IPS-NIHi7 (cell line): Measurements from ENCODE around the gene CAMTA1.

ENCODE experiments used
- DNase-seq: peaks from one replicate; pipeline ENCODE4 v3.0.0; 2012; ENCODE audit warnings: mixed read lengths; ENCODE audit errors: extremely low spot score

The CAMTA1 gene

DNA sequence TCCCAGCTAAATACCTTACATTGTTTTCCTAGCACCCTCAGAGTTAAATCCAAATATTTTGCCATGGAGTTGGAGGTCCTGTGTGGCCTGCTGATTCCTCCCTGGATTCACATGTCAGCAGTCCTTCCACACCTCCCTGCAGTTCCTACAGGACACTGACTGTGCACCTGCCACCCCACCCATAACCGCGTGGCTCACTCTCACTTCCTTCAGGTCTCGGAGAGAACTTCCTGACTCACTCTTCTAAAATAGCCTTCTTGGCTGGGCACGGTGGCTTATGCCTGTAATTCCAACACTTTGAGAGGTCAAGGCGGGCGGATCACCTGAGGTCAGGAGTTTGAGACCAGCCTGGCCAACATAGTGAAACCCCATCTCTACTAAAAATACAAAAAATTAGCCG is 8.4 kb upstream of the CAMTA1 start:
- DNase-seq = no peak

DNA sequence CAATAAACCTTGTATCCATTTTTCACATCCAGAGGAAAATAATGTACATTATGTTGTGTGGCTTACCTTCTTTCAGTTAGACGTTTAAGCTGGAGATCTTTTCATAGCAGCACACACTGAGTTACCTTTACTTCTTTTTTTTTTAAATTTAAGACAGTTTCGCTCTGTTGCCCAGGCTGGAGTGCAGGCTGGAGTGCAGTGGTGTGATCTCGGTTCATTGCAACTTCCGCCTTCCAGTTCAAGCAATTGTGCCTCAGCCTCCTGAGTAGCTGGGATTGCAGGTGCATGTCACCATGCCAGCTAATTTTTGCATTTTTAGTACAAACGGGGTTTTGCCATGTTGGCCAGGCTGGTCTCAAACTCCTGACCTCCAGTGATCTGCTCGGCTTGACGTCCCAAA is 7.4 kb upstream of the CAMTA1 start:
- no peak for DNase-seq

- DNase-seq = no peak
These were observed 6.0 kb upstream of the CAMTA1 start for GRCh38 chr1:6779089-6779805.

DNA sequence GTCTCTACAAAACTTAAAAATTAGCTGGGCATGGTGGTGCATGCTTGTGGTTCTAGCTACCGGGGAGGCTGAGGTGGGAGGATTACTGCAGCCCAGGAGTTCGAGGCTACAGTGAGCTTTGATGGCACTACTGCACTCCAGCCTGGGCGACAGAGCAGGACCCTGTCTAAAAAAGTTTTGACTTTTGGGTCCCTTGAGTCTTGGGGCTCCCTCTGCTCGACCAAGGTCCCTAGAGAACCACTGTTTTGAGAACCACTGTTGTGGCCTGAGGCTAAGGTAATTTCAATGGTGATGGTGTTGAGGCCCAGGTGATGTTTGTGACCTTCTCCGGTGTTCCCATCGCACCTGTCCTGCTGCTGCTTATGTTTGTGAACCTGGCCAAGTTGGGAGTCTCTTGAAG is 3.1 kb upstream of the CAMTA1 start:
- no peak for DNase-seq

GRCh38 chr1:6783221-6783620 is 2.0 kb upstream of the CAMTA1 start:
- no peak for DNase-seq

GRCh38 chr1:6783936-6784559 is 1.2 kb upstream of the CAMTA1 start:
- no peak for DNase-seq

DNA sequence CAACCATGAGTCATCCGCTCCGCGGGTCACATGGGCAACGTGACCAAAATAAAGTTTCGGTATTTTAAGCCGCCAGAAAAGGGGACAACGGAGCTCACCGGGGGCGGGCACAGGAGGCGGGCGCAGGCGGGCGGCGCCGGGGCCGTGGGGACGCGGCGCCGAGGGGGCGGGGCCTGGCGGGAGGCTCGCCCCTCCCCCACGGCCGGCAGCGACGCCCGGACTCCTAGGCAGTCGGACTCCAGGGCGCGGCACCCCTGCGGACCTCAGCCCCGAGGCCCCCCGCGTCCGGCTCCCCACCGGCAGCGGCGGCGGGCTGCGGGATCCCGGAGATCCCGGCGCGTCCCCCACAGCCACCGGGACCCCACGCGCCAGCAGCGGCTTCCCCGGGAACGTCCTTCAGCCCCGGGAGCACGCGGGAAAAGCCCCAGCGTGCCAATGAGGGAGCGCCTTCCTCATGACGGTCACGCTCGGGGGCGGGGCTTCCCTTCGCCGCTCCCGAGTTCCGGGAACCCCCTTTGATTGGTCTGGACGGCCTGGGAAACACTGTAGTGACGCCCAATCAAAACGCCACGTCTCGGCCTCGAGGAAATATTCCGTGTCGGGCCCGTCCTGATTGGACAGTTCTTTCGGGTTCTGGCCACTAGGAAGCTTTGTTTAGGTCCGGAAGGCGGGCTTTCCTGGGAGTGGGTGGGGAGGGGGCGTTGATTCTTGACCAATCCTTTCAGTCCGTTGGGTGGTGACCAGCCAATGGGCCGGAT is 515 bp upstream of the CAMTA1 start:
- peak; percentile 99 for DNase-seq

DNA sequence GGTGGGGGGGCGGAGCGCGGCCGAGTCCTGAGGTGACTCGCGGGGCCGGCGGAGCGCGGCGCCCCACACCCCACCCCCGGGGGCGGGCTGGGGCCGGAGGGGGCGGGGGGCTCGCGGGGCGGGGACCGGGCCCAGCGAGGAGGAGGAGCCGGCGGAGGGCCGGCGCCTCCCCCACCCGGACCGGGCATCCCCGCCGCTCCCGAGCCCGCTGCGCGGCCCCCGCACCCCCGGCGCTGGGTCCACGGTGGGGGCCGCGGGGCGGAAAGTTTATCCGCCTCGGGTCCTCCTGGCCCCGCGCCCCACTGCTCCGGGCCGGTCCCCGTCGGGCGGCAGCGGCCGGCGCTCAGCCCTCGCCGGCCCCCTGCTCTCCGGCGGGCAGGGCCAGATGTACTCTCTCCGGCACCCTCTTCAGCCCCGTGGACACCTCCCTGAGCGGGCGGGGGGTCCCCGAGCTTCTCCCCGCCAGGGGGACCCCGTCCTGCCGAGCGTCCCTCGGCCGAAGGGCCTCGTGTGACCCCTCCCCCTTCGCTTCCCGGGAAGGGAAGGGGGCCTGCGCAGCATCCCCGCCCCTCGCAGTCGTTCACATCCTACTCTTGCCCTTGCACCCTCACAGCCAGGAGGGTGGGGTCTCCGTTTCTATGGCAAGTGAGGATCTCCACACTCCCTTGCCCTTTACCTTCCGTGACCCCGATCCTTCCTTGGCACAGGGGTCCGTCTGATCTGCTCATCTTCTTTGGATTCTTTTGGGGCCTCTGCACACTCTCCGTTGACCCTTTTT is 663 bp downstream of the CAMTA1 start:
- peak; percentile 70 for DNase-seq

DNA sequence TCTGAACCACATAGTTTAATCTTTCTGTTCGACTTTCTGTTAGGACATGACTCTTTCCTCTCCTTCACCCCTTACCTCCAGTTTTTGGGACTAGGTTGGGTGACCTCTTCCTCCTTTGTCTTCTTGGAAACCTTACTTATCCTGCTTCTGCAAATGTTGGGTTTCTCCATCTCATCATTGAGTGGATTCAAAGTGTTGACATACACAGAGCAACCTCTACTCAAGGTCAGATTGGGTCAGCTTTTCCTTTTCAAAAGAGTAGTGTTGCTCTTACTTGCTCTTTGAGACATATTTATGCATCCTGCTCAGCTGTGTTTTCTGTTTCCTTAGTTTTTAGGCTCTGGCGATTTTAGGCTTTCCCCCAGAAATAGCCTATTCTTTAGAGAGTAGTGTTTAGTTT is 3.7 kb downstream of the CAMTA1 start:
- DNase-seq = no peak

GRCh38 chr1:6790146-6790545 is 4.9 kb downstream of the CAMTA1 start:
- no peak for DNase-seq

DNA sequence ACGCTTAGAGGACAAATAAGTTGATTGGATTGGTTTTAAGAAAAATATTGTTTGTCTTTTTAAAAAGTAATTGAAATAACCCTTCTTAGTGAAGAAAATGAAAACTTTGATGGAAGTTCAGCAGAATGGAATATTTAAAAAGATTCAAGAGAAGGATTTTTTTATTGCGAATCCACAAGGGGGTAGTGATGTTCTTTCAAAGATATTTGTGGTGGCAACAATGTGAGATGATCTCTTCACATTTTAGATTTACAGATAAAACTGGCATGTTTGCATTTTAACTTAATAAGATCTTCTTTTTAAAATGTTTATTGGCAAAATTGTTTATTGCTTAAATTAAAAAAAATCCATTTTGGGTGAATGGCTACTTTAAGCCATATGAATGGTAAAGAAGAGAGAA is 8.9 kb downstream of the CAMTA1 start:
- no peak for DNase-seq

DNA sequence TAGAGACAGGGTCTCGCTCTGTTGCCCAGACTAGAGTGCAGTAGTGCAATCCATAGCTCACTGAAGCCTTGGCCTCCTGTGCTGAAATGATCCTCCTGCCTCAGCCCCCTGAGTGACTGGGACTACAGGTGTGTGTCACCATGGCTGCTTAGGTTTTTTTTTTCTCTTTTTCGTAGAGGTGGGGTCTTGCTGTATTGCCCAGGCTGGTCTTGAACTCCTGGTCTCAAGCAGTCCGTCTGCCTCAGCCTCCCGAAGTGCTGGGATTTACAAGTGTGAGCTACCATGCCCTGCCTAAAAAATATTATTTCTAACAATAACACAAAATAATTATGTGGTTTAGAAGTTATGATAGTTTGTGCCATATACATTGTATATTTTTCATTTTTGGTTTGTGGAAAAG is 9.9 kb downstream of the CAMTA1 start:
- no peak for DNase-seq

DNA sequence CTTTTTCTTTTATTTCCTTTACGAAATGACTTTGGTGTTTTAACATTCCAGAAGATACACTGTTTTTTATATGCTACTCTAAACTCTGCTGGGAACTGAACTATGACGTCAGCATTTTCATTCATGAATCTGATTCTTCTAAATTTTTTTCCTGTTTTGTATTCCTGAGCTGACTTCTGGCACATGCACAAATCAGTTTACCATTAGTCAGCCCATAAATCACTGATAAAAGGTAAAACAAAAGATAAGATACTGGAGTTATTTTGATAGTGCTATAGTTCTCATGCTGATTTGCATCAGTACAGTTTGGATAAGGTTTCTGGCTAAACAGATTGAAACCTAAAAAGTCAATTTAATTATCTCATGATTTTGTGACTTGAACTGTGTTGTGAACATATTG is 10.4 kb downstream of the CAMTA1 start:
- DNase-seq = no peak

- no peak for DNase-seq
These were observed 10.8 kb downstream of the CAMTA1 start for GRCh38 chr1:6796095-6796494.

GRCh38 chr1:6799499-6799898 is 14.2 kb downstream of the CAMTA1 start:
- no peak for DNase-seq

DNA sequence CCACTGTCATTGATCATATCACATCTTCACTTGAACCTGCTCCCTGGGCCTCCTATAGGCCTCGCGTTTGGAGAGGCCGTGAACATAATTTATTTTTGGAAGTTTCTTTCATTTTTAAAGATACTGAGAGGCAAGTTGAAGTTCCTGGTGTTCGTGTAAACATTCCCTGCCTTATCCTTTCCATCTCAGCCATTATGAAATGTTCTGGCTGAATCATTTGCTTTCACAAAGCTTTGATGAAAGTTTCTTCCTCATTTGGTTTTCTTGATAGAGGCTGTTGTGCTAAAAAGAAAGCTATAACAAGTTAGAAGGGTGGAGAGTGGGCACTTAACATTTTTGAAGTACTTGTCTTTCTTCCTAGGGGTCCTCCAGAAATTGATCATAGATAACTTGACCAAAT is 15.5 kb downstream of the CAMTA1 start:
- DNase-seq = no peak

DNA sequence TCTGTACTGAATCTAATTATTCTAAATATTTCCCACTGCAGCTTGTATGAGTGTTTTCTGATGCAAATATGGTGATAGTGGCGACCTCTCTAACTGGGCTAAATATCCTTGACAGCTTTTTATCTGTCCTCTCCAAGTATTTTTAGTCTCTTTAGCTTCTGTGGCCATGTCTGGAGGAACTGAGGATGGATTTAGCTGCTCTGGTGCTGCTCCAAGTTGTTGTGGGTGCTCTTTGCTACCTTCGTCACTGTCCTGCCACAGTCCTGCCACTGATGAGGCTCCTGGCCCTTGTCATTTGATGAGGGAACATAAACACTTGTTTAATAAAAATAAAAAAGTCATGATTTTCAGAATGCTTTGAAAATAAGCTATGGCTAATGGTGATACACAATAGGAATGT is 15.9 kb downstream of the CAMTA1 start:
- DNase-seq = no peak

DNA sequence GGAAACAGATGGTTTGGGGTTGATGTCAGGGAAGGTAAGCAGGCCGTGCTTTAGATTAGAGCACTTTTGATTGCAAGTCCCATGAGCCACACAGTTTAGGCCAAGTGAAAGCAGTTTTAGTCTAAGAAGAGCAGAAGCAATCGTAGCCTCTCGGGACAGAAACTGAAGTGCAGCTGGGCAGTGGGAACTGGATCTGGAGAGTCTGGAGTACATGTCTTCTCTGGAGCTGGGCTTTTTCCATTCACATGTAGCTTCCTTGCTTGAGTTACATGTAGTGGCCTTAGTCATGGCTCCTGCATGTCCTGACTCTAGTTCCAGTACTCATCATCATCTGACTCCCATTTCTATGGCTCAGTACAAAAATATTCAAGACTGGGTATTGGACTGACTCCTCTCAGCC is 16.7 kb downstream of the CAMTA1 start:
- no peak for DNase-seq

- no peak for DNase-seq
These were observed 17.2 kb downstream of the CAMTA1 start for GRCh38 chr1:6802454-6802853.

GRCh38 chr1:6802893-6803292 is 17.6 kb downstream of the CAMTA1 start:
- no peak for DNase-seq

DNA sequence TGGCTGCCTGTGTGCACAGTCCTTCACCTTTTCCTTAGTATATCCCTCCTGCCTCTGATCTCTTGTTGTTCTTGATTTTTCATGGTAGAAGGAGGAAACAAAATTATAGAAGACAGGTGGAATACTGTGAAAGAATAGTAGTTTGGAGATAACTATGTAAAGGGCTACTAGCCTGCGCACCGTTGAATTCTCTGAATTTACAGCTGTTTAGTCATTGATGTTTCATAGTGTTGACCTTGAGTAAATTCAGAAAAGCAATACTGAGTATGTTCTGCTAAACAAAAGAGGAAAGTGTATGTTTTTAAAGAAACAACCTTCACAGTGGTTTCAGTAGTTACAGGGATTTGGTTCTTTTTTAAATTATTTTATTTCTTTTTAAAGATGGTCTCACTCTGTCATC is 18.1 kb downstream of the CAMTA1 start:
- DNase-seq = no peak

DNA sequence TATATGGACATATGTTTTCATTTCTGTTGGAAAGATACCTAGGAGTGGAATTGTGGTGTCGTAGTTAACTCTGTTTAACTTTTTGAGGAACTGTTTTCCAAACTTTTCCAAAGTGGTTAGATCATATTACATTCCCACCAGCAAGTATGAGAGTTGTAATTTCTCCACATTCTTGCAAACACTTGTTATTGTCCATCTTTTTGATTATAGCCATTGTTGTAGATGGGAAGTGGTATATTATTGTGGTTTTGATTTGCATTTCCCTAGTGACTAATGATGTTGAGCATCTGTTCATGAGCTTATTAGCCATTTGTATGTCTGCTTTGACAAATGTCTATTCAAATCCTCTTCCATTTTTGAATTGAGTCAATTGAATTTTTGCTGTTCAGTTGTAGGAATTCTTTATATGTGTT is 19.8 kb downstream of the CAMTA1 start:
- DNase-seq = no peak
